HepG2 (cell line): ENCODE results near the gene IQCC. TPM values are rescaled to one million over a fixed set of nuclear protein-coding genes. Genes with fewer than 3 reads are reported as not detected.
A peak's percentile ranks its signal among the peaks of the same experiment; 100 is the strongest.

Source experiments
- AHR ChIP-seq: IDR thresholded peaks from 2 replicates; pipeline ENCODE4 v1.6.1; 2018; ENCODE audit warnings: missing genetic modification reagents, missing compliant biosample characterization
- AKAP8 ChIP-seq: sonication (generic); formaldehyde crosslinking; IDR thresholded peaks from 2 replicates; pipeline ENCODE4 v1.5.1; 2020; ENCODE audit warnings: mild to moderate bottlenecking, missing genetic modification reagents
- BRCA1 ChIP-seq: sonication (generic); formaldehyde crosslinking; IDR thresholded peaks from 2 replicates; pipeline ENCODE4 v1.4.0; 2020; ENCODE audit warnings: missing genetic modification reagents
- GZF1 ChIP-seq: sonication (generic); formaldehyde crosslinking; IDR thresholded peaks from 2 replicates; pipeline ENCODE4 v1.5.1; 2020; ENCODE audit warnings: mild to moderate bottlenecking, missing genetic modification reagents
- KAT8 ChIP-seq: IDR thresholded peaks from 2 replicates; pipeline ENCODE4 v1.6.1; 2016; ENCODE audit warnings: missing genetic modification reagents, missing compliant biosample characterization
- MAX ChIP-seq: IDR thresholded peaks from 2 replicates; pipeline ENCODE4 v1.6.1; 2012; ENCODE audit warnings: inconsistent platforms
- MTA3 ChIP-seq: sonication (generic); formaldehyde crosslinking; IDR thresholded peaks from 2 replicates; pipeline ENCODE4 v1.4.0; 2020; ENCODE audit warnings: missing genetic modification reagents
- SAP130 ChIP-seq: IDR thresholded peaks from 2 replicates; pipeline ENCODE4 v1.6.1; 2016; ENCODE audit warnings: low read depth
- TEF ChIP-seq: sonication (generic); formaldehyde crosslinking; IDR thresholded peaks from 2 replicates; pipeline ENCODE4 v1.5.0; 2020; ENCODE audit warnings: missing genetic modification reagents
- U2AF2 ChIP-seq: fragments of 200-400 bp; formaldehyde crosslinking; IDR thresholded peaks from 2 replicates; pipeline ENCODE4 v1.6.1; 2017; ENCODE audit warnings: low read depth, mild to moderate bottlenecking, low read length
- UBTF ChIP-seq: sonication (generic); formaldehyde crosslinking; IDR thresholded peaks from 2 replicates; pipeline ENCODE4 v1.4.0; 2020; ENCODE audit warnings: mild to moderate bottlenecking, missing genetic modification reagents
- ZNF570 ChIP-seq: sonication (generic); formaldehyde crosslinking; IDR thresholded peaks from 2 replicates; pipeline ENCODE4 v1.4.0; 2020; ENCODE audit warnings: mild to moderate bottlenecking, missing genetic modification reagents, borderline replicate concordance
- ZNF891 ChIP-seq: sonication (generic); formaldehyde crosslinking; IDR thresholded peaks from 2 replicates; pipeline ENCODE4 v1.5.0; 2020; ENCODE audit warnings: mild to moderate bottlenecking, missing genetic modification reagents
- polyA plus RNA-seq, 8 experiments: library from polyadenylated mRNA; depleted of rRNA in 3 of 8; stranded (reverse) in 7 of 8; unstranded in 1 of 8; fragments of >200 nt; fragmentation: Illumina TruSeq in 4 of 8; extraction: Trizol in 4 of 8; gene quantifications; 2 replicates each; pipeline versions ENCODE4 v1.2.1 to v1.2.3, GENCODE V29; 2011 to 2016; ENCODE audit warnings: low read depth in 4 of 8, missing spikeins in 1 of 8, mixed read lengths in 1 of 8; ENCODE audit not compliant: insufficient read depth in 1 of 8
- total RNA-seq, 5 experiments: library from RNA; depleted of rRNA; stranded (reverse); fragments of >200 nt; fragmentation: Illumina TruSeq; extraction: Trizol; gene quantifications; 2 replicates each; pipeline ENCODE4 v1.2.3, GENCODE V29; 2016; ENCODE audit warnings: low read depth in 1 of 5
- TF ChIP-seq, protein P1 (sequence below): sonication (generic); formaldehyde crosslinking; IDR thresholded peaks from 2 replicates; pipeline ENCODE4 v1.5.1; 2020; ENCODE audit warnings: missing genetic modification reagents, mild to moderate bottlenecking, borderline replicate concordance
- TF ChIP-seq, protein P2 (sequence below): sonication (generic); formaldehyde crosslinking; IDR thresholded peaks from 2 replicates; pipeline ENCODE4 v1.4.0; 2020; ENCODE audit warnings: missing genetic modification reagents
- TF ChIP-seq, protein P3 (sequence below): fragments of 450-650 bp; IDR thresholded peaks from 2 replicates; pipeline ENCODE4 v1.6.1; 2017; ENCODE audit warnings: mild to moderate bottlenecking
- TF ChIP-seq, protein P4 (sequence below): sonication (generic); formaldehyde crosslinking; IDR thresholded peaks from 2 replicates; pipeline ENCODE4 v1.4.0; 2020; ENCODE audit warnings: missing genetic modification reagents, borderline replicate concordance
- TF ChIP-seq, protein P5 (sequence below): sonication (generic); formaldehyde crosslinking; IDR thresholded peaks from 2 replicates; pipeline ENCODE4 v1.5.1; 2020; ENCODE audit warnings: missing genetic modification reagents, mild to moderate bottlenecking, borderline replicate concordance

Gene IQCC
- total and polyA plus RNA-seq, 2 of the 13 experiments (the other 11 are each of a cell fraction or from before 2014, with no cell fraction given): 1.7 to 3.0 TPM

GRCh38 chr1:32242341-32242851 lies 36.9 kb downstream of the IQCC start (continued):
- no peak for TF ChIP-seq AKAP8 (CRISPR knock-in tag)
- no peak for TF ChIP-seq MTA3 (CRISPR knock-in tag)
- TF ChIP-seq ZNF891 (CRISPR knock-in tag): no peak
- no peak for TF ChIP-seq AHR
- TF ChIP-seq, protein P1, sequence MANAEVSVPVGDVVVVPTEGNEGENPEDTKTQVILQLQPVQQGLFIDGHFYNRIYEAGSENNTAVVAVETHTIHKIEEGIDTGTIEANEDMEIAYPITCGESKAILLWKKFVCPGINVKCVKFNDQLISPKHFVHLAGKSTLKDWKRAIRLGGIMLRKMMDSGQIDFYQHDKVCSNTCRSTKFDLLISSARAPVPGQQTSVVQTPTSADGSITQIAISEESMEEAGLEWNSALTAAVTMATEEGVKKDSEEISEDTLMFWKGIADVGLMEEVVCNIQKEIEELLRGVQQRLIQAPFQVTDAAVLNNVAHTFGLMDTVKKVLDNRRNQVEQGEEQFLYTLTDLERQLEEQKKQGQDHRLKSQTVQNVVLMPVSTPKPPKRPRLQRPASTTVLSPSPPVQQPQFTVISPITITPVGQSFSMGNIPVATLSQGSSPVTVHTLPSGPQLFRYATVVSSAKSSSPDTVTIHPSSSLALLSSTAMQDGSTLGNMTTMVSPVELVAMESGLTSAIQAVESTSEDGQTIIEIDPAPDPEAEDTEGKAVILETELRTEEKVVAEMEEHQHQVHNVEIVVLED (CRISPR knock-in tag): peak; percentile 29; the same call in 1 of the 2 replicates
- TF ChIP-seq MAX: peak; percentile 21; the same call in 1 of the 2 replicates
- TF ChIP-seq, protein P2, sequence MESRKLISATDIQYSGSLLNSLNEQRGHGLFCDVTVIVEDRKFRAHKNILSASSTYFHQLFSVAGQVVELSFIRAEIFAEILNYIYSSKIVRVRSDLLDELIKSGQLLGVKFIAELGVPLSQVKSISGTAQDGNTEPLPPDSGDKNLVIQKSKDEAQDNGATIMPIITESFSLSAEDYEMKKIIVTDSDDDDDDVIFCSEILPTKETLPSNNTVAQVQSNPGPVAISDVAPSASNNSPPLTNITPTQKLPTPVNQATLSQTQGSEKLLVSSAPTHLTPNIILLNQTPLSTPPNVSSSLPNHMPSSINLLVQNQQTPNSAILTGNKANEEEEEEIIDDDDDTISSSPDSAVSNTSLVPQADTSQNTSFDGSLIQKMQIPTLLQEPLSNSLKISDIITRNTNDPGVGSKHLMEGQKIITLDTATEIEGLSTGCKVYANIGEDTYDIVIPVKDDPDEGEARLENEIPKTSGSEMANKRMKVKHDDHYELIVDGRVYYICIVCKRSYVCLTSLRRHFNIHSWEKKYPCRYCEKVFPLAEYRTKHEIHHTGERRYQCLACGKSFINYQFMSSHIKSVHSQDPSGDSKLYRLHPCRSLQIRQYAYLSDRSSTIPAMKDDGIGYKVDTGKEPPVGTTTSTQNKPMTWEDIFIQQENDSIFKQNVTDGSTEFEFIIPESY (CRISPR knock-in tag): 0 out of 2 replicates have a peak, but pooled peaks have one; percentile 5
- no peak for TF ChIP-seq BRCA1 (CRISPR knock-in tag)
- 0 out of 2 replicates have a peak, but pooled peaks have one; percentile 29 for TF ChIP-seq UBTF
- no peak for TF ChIP-seq GZF1 (CRISPR knock-in tag)
- no peak for TF ChIP-seq KAT8 (CRISPR knock-in tag)
- no peak for TF ChIP-seq U2AF2
- TF ChIP-seq TEF: no peak
- TF ChIP-seq, protein P3, sequence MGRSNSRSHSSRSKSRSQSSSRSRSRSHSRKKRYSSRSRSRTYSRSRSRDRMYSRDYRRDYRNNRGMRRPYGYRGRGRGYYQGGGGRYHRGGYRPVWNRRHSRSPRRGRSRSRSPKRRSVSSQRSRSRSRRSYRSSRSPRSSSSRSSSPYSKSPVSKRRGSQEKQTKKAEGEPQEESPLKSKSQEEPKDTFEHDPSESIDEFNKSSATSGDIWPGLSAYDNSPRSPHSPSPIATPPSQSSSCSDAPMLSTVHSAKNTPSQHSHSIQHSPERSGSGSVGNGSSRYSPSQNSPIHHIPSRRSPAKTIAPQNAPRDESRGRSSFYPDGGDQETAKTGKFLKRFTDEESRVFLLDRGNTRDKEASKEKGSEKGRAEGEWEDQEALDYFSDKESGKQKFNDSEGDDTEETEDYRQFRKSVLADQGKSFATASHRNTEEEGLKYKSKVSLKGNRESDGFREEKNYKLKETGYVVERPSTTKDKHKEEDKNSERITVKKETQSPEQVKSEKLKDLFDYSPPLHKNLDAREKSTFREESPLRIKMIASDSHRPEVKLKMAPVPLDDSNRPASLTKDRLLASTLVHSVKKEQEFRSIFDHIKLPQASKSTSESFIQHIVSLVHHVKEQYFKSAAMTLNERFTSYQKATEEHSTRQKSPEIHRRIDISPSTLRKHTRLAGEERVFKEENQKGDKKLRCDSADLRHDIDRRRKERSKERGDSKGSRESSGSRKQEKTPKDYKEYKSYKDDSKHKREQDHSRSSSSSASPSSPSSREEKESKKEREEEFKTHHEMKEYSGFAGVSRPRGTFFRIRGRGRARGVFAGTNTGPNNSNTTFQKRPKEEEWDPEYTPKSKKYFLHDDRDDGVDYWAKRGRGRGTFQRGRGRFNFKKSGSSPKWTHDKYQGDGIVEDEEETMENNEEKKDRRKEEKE: no peak
- TF ChIP-seq, protein P4, sequence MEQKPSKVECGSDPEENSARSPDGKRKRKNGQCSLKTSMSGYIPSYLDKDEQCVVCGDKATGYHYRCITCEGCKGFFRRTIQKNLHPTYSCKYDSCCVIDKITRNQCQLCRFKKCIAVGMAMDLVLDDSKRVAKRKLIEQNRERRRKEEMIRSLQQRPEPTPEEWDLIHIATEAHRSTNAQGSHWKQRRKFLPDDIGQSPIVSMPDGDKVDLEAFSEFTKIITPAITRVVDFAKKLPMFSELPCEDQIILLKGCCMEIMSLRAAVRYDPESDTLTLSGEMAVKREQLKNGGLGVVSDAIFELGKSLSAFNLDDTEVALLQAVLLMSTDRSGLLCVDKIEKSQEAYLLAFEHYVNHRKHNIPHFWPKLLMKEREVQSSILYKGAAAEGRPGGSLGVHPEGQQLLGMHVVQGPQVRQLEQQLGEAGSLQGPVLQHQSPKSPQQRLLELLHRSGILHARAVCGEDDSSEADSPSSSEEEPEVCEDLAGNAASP: peak; percentile 43; the same call in 1 of the 2 replicates
- TF ChIP-seq ZNF570 (CRISPR knock-in tag): no peak
- TF ChIP-seq, protein P5, sequence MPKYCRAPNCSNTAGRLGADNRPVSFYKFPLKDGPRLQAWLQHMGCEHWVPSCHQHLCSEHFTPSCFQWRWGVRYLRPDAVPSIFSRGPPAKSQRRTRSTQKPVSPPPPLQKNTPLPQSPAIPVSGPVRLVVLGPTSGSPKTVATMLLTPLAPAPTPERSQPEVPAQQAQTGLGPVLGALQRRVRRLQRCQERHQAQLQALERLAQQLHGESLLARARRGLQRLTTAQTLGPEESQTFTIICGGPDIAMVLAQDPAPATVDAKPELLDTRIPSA (CRISPR knock-in tag): no peak
- TF ChIP-seq SAP130 (CRISPR knock-in tag): 0 out of 2 replicates have a peak, but pooled peaks have one; percentile 21
